NK-92 (cell line): Measurements from ENCODE around the gene FLYWCH1.
"Not testable (repeated sequence)": the region's sequence is repeated elsewhere in the genome, so short reads cannot be mapped to it uniquely, and the experiment has no call there.

Experiments used
- DNase-seq: peaks from one replicate; lab custom pipeline; 2025; ENCODE audit not compliant: unreplicated experiment; lab: John Stamatoyannopoulos, UW

Gene FLYWCH1

DNA sequence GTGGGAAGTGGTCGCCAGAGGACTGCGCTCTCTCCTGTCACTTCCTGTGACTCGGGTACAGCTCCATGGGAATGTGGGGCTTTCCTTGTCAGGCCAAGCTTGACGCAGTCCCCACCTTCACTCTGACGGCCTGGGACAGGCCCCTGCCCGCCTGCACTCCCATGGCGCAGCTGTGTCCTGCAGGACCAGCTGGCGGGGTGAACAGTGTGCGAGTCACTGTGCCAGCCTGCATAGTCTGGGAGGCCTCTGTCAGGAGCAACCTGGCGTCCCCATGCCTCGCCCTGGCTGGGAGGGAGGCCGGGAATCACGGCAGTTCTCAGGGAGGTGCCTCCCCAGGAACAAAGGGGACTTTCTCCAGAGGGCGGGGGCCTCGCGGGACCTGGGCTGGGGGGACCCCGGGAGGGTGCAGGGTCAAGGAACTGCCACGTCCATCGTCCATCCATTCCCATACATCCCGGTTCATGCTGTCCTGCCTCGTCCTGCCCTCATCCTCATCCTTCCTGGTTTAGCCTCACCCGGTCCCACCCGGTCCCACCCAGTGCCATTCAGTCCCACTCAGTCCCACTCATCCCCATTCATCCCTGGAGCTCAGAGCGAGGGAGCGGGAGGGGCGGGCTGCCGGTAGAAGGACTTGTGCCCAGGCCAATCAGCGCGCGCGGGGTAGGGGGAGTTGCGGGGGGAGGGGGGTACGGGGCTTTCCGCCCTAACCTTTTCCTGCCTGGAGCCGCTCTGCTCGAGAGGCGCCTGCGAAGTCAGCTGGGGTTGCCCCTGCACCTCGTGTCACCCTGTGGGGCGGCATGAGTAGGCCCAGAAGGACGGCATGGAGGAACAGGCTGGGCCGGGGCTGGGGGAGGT, 13.4 kb downstream of the FLYWCH1 start:
- no peak for DNase-seq

DNA sequence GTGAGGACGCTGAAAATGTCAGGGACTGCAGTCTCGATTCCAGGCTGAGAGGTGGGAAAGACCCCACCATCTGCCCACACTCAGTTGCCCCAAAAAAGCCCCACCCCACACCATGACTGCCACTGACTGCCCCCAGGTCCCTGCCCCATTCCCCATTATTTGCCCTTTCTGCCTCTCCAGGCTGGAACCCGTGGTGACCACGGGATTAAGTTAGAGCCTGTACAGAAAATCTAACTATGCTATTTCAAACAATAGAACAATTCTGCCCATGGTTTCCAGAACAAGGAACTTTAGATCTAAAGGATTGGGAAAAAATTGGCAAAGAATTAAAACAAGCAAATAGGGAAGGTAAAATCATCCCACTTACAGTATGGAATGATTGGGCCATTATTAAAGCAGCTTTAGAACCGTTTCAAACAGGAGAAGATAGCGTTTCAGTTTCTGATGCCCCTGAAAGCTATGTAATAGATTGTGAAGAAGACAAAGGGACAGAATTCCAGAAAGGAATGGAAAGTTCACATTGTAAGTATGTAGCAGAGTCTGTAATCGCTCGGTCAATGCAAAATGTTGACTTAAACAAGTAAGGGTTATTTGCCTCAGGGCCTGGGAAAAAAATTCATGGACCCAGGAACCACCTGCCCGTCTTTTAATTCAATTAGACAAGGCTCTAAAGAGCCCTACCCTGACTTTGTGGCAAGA, 14.4 kb downstream of the FLYWCH1 start:
- DNase-seq, result no peak

DNA sequence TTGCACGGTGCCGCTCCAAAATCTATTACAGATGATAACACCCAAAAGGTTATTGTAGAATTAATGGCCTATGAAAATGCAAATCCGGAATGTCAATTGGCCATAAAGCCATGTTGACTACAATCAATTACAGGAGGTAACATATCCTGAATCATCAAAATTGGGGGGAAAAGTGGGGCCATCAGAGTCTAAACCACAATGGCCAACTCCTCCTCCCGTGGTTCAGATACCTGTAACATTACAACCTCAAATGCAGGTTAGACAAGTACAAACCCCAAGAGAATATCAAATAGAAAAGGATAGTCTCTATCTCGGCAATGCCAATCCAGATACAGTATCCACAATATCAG, 14.9 kb downstream of the FLYWCH1 start:
- DNase-seq, result no peak

DNA sequence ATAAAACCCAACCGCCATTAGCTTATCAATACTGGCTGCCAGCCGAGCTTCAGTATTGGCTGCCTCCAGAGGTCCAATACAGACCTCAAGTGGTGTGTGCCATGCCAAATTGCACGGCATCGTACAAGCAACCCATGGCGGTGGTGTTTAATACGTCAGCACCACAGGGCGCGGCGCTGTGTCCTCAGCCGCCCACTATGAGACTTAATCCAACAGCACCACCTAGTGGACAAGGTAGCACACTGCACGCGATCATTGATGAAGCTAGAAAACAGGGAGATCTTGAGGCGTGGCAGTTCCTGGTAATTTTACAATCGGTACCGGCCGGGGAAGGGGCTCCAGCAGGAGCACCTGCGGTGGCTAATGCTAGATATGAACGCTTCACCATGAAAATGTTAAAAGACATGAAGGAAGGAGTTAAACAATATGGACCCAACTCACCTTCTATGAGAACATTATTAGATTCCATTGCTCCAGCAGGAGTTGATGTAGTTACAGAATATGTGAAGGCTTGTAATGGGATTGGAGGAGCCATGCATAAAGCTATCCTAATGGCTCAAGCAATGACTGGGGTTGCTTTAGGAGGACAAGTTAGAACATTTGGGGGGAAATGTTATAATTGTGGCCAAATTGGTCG, 15.4 kb downstream of the FLYWCH1 start:
- no peak for DNase-seq

DNA sequence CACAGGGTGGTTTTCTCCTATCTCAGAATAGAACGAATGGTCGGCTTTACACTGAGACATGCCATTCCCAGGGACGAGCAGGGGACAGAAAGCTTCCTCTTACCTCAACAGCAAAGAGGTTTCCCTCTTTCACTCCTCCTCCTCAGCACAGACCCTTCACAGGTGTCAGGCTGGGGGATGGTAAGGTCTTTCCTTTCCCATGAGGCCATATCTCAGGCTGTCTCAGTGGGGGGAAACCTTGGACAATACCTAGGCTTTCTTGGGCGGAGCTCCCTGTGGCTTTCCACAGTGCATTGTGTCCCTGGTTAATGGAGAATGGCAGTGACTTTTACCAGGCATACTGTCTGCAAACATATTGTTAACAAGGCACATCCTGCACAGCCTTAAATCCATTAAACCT, 16.4 kb downstream of the FLYWCH1 start:
- not testable (repeated sequence) for DNase-seq

DNA sequence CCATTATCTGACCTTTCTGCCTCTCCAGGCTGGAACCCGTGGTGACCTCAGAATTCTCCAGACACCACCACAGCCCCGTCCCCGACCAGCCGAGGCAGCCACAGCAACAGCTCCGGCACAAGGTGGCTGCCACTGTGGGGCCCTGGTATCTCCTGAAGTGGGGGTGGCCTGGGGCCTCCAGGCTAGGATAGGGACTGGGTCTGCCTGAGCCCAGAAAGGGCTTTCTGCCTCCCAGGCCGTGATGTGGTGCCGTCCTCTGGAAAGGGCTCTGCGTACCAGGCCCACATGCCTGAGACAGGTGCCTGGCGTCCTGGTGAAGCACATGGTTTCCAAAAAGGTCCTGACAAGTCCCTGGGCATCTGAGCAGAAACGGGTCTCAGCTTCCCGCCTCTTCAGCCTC, 17.1 kb downstream of the FLYWCH1 start:
- no peak for DNase-seq

DNA sequence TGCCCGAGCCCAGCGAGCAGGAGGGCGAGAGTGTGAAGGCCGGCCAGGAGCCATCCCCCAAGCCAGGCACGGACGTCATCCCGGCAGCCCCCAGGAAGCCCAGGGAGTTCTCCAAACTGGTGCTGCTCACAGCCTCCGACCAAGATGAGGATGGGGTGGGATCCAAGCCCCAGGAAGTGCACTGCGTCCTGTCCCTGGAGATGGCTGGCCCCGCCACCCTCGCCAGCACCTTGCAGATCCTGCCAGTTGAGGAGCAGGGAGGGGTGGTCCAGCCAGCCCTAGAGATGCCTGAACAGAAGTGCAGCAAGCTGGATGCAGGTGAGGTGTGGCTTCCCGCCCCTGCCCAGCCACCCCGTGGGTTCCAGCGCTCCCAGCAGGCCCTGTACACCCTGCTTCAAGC, 18.0 kb downstream of the FLYWCH1 start:
- no peak for DNase-seq

DNA sequence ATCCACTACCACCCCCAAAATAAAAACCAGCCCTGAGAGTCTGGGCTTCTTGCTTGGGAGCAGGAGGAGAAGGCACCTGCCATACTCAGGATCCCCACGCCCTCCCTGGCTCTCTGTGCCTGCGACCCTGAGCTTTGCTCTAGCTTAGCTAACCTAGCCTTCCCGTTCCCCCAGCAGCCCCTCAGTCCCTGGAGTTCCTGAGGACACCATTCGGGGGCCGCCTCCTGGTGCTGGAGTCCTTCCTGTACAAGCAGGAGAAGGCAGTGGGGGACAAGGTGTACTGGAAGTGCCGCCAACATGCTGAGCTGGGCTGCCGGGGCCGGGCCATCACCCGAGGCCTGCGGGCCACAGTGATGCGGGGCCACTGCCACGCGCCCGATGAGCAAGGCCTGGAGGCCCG, 18.5 kb downstream of the FLYWCH1 start:
- no peak for DNase-seq

DNA sequence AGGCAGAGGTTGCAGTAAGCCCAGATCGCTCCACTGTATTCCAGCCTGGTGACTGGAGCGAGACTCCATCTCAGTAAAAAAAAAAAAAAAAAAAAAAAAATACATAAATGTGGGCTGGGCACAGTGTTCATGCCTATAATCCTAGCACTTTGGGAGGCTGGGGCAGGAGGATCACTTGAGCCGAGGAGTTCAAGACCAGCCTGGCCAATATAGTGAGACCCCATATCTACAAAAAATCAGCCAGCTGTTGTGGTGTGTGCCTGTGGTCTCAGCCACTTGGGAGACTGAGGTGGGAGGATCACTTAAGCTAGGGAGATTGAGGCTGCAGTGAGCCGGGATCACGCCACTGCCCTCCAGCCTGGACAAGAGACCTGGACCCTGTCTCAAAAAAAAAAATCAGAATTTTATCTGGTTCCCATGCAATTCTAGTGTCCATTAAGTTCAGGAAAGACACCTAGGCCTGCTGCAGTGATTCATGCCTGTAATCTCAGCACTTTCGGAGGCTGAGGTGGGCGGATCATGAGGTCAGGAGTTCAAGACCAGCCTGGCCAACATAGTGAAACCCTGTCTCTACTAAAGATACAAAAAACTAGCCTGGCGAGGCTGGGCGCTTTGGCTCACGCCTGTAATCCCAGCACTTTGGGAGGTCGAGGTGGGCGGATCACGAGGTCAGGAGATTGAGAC, 19.6 kb downstream of the FLYWCH1 start:
- not testable (repeated sequence) for DNase-seq

DNA sequence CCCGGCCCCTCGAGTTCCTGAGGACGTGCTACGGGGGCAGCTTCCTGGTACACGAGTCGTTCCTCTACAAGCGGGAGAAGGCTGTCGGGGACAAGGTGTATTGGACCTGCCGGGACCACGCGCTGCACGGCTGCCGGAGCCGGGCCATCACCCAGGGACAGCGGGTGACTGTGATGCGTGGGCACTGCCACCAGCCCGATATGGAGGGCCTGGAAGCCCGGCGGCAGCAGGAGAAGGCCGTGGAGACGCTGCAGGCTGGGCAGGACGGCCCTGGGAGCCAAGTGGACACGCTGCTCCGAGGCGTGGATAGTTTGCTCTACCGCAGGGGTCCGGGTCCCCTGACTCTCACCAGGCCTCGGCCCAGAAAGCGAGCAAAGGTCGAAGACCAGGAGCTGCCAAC, 21.4 kb downstream of the FLYWCH1 start:
- DNase-seq, result no peak

DNA sequence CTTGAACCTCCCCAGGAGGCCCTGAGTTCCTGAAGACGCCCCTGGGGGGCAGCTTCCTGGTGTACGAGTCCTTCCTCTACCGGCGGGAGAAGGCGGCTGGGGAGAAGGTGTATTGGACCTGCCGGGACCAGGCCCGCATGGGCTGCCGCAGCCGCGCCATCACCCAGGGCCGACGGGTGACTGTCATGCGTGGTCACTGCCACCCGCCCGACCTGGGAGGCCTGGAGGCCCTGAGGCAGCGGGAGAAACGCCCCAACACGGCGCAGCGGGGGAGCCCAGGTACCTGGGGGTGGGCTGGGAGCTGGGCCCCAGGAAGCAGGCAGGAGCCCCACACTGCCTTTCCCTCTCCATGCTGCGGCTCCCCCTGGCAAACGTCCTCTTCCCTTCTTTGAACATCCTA, 22.0 kb downstream of the FLYWCH1 start:
- DNase-seq, result no peak

DNA sequence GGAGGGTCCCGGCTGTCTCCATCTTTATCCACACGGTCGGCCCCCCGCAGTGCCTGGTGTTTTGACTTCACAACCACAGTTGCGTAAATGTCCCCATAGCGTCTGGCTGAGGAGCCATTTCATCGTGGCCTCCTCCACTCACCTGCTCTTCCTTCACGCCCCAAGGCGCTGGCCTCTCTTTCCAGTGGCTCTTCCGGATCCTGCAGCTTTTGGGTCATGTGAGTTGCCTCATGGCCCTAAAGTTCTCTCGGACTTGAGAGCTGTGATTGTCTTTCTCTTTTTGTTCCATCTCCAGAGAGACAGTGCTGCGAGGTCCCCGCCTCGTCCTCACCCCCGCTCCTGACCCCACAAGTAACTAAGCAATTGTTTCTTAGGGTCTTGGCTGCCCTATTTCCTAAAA, 22.7 kb downstream of the FLYWCH1 start:
- no peak for DNase-seq

DNA sequence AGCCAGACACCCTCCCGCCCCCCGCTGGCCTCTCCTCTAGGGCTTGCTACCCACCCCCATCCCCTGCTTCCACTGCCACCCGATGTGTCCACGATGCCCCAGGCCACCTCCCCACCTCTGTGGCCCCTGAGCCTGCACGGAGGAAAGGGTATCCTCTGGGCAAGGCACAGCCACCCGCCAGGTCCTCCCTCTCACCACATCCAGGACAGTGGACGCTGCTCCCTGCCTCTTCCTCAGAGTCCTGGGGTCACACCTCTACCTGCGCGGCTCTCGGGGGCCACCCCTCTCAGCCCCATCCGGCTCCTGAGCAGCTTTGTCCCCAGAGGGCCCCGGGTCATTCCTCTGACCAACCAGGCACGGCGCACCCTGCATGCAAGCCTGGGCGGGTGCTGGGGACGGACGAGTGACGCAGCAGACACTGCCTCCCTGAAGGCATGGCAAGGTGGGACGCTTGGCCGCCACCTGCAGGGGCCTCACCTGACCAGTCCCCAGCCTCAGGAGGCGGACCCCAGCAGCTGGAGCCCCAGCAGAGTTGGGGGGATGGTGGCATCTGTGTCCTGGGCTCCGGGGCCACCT, 24.8 kb downstream of the FLYWCH1 start:
- DNase-seq, result no peak

DNA sequence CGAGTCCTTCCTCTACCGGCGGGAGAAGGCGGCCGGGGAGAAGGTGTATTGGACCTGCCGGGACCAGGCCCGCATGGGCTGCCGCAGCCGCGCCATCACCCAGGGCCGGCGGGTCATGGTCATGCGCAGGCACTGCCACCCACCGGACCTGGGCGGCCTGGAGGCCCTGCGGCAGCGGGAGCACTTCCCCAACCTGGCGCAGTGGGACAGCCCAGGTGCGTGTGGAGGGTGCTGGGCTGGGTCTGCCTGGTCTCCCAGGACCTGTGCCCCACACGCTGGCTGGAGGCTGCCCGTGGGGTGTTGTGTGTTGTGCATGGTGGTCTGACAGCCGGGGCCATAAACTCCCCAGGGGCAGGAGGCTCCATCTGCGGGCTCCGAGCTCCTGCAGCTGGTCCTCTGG, 25.4 kb downstream of the FLYWCH1 start:
- no peak for DNase-seq

DNA sequence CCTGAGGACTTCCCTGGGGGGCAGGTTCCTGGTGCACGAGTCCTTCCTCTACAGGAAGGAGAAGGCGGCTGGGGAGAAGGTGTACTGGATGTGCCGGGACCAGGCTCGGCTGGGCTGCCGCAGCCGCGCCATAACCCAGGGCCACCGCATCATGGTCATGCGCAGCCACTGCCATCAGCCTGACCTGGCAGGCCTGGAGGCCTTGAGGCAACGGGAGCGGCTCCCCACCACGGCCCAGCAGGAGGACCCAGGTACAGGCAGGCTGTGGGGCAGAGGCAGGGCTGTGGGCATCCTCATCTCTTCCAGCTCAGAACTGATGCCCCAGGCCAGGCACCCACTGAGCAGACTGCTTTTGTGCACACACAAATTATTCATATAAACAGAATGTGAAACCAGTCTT, 26.5 kb downstream of the FLYWCH1 start:
- no peak for DNase-seq

DNA sequence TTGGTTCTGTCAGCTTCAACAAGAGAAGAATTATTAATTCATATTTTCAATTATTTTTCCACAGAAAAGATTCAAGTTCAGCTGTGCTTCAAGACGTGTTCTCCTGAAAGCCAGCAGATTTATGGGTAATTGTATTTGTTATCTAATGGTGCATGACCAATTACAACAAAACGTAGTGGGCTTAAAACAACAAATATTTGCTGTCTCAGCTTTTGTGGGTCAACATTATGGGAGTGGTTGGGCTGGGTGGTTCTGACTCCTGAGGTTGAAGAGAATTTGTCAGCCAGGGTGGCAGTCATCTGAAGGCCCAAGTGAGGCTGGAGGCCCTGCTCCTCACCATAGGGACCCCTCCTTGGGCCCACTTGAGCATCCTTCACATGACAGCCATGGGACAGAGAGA, 28.2 kb downstream of the FLYWCH1 start:
- DNase-seq, result no peak

DNA sequence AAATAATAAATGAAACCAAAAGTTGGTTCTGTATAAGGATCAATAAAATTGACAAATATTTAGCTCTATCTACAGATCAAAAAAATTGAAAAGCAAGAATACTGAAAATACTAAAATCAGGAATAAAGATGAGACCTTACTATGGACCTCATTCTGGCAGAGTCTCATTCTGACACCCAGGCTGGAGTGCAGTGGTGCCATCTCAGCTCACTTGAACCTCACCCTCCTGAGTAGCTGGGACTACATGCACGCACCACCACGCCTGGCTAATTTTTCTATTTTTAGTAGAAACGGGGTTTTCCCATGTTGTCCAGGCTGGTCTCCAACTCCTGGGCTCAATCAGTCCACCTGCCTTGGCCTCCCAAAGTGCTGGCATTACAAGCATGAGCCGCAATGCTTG, 30.3 kb downstream of the FLYWCH1 start:
- DNase-seq, result no peak

DNA sequence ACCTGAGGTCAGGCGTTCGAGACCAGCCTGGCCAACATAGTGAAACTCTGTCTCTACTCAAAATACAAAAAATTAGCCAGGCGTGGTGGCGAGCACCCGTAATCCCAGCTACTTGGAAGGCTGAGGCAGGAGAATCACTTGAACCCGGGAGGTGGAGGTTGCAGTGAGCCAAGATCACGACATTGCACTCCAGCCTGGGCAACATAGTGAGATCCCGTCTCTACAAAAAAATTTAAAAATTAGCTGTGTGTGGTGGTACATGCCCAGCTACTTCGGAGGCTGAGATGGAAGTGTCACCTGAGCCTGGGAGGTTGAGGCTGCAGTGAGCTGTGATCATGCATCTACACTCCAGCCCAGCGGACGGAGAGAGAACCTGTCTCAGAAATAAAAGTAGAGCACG, 32.0 kb downstream of the FLYWCH1 start:
- not testable (repeated sequence) for DNase-seq

DNA sequence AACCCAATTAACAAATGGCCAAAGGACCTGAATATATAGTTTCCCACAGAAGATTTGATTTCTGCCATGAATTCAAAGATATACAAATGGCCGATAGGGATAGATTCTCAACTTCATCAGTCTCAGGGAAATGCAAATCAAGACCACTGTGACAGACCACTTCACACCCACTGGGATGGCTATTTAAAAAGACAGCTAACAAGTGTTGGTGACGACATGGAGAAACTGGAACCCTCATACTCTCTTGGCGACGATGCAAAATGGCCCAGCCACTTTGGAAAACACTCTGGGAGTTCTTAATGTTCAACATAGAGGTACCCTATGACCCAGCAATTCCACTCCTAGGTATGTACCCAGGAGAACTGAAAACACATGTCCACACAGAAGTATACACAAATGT, 34.9 kb downstream of the FLYWCH1 start:
- no peak for DNase-seq

DNA sequence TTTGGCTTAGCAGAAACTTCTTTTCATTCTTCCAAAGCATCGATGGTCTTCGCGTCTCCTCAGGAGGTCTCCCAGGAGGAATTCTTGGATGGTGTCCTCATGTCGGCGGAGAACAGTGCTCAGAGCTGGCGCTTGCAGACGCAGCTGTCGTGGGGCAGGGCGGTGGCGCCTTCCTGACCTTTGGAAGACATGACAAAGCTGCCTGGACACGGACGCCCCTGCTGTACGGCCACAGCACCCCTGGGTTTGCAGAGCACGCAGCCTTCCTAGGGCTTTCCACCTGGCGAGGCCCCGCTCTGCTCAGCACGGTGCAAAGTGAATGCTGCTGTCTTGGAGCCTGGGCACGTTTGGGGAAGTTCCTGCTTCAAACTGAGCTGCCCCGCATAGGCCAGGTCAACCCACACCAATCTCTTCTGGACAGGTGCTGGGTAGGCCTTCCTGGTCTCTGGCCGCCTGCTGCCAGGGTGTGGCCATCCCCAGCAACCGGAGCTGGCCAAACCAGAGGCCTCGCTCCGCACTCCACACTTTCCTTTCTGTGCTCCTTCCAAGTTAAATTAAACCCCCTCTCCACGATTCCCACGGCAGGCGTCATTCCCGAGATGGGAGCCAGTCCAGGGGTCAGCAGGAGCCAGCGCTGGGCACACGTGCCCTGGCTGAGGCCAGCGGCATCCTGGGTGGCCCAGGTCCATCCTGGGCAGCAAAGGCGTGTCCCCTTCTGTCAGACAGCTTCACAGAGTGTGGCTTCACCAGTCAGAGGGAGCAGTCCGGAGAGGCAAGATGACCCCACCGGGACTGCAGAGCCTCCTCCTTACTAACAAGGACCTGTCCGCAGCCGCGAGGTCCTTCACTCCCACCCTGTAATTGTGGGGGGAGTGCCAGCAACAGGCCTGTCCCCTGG, 37.3 kb downstream of the FLYWCH1 start:
- DNase-seq, result no peak
